GM13977 (cell line): ENCODE results near the gene NAGA.

ENCODE experiments used
- DNase-seq: peaks from one replicate; pipeline ENCODE4 v3.0.0; 2012; ENCODE audit warnings: low spot score
- CTCF ChIP-seq: IDR thresholded peaks from 2 replicates; pipeline ENCODE4 v1.5.1; 2012; ENCODE audit warnings: mild to moderate bottlenecking, control low read depth; ENCODE audit not compliant: insufficient read depth; ENCODE audit errors: extremely low read depth, missing control alignments
- in situ Hi-C: fragments of 300-500 bp; cut with MboI; formaldehyde crosslinking; loops from one replicate; pipeline ENCODE4 v1.12.0; 2022; ENCODE audit warnings: low sequenced_read_pairs, low pct_unique_long_range_greater_than_20kb, mixed read lengths, inconsistent platforms; ENCODE audit not compliant: unreplicated experiment

Gene NAGA

GRCh38 chr22:42080287-42080686 is 9.7 kb upstream of the NAGA start:
- no peak for DNase-seq
- in situ Hi-C loops = no loop called here
- no peak for TF ChIP-seq CTCF

- in situ Hi-C loops = loop anchor here (10.0 kb wide), 1 partner anchor 95 kb away; no protein-coding TSS in a partner anchor
- TF ChIP-seq CTCF = no peak
Observed at GRCh38 chr22:42079319-42080251, 9.0 kb upstream of the NAGA start, which contains the start of gene SMDT1. Gene SMDT1, plus strand, starts transcription at chr22:42079700. Its CDS starts 69 bp downstream, at chr22:42079769.

GRCh38 chr22:42078469-42079318 is 8.1 kb upstream of the NAGA start:
- TF ChIP-seq CTCF = no peak
- DNase-seq = no peak
- in situ Hi-C loops = loop anchor here (10.0 kb wide), 1 partner anchor 94 kb away; no protein-coding TSS in a partner anchor

More at GRCh38 chr22:42079319-42080251, 9.0 kb upstream of the NAGA start, which contains the start of gene SMDT1:
- DNase-seq = peak; percentile 99

GRCh38 chr22:42077486-42078125 is 7.0 kb upstream of the NAGA start:
- TF ChIP-seq CTCF = no peak
- in situ Hi-C loops = loop anchor here (10.0 kb wide), 1 partner anchor 93 kb away; no protein-coding TSS in a partner anchor
- DNase-seq = no peak

GRCh38 chr22:42076764-42077485 is 6.3 kb upstream of the NAGA start:
- TF ChIP-seq CTCF = no peak
- no peak for DNase-seq
- in situ Hi-C loops = loop anchor here (10.0 kb wide), 1 partner anchor 92 kb away; no protein-coding TSS in a partner anchor
